ENCODE measurements around the gene CCSER1. TPM values are rescaled to one million over a fixed set of nuclear protein-coding genes. Genes with fewer than 3 reads are reported as not detected.

Gene CCSER1
- total and polyA plus RNA-seq, 2 of the 8 experiments (the other 6 are each of a cell fraction or from before 2014, with no cell fraction given), result 0.26 to 0.84 TPM

GRCh38 chr4:90950385-90950841 is 823.2 kb downstream of the CCSER1 start:
- FAIRE-seq (no peak), DNase-seq (ENCODE audit: low read depth in 1 of 2, low spot score in 2 of 2) (no peak)
- H3K27ac ChIP-seq (ENCODE audit: low read depth, low read length), result no peak overlapping the region
- no peak overlapping the region for H2BK120ac ChIP-seq (replicated peaks; ENCODE audit: low read depth, low read length)
- H2BK15ac ChIP-seq (ENCODE audit: low read length), result no peak overlapping the region
- no peak overlapping the region for H2AK5ac ChIP-seq (ENCODE audit: low read depth, low read length)
- H3K9ac ChIP-seq (replicated peaks in 1 of 4; ENCODE audit: extremely low read depth in 1 of 4, low read depth in 3 of 4, low read length in 3 of 4), result no peak overlapping the region
- H2BK12ac ChIP-seq (ENCODE audit: low read depth, low read length), result no peak overlapping the region
- H2BK20ac ChIP-seq (ENCODE audit: low read length), result no peak overlapping the region
- no peak overlapping the region for H3K4ac ChIP-seq (replicated peaks; ENCODE audit: insufficient read length, low read depth, low read length)
- H4K8ac ChIP-seq (ENCODE audit: extremely low read depth, insufficient read depth, low read length), result no peak overlapping the region
- H3K4me3 ChIP-seq (ENCODE audit: extremely low read depth in 1 of 4, insufficient read depth in 2 of 4, low read depth in 3 of 4, low read length in 4 of 4), result no peak overlapping the region
- no peak overlapping the region for H4K91ac ChIP-seq (replicated peaks; ENCODE audit: insufficient read length, low read length)
- no peak for TF ChIP-seq MAX (IDR thresholded peaks at IDR 0.05)
- 94% methylated on average over 7 of the region's 7 CpGs; no CpG with 5 or more reads in 1 of the 2 experiments for WGBS, 2 experiments (ENCODE audit: extremely low coverage in 1 of 2, insufficient coverage in 1 of 2, insufficient read length in 1 of 2, insufficient replicate concordance in 2 of 2, low coverage in 1 of 2, low lambda C conversion rate in 2 of 2, missing lambda C conversion rate in 1 of 2)
- POLR2A ChIA-PET (ENCODE audit: partially characterized antibody), result interaction anchor here (0.6 kb wide), 1 partner anchor 13 kb away, joined by 3 read pairs; no protein-coding TSS in a partner anchor
- CTCF ChIA-PET (ENCODE audit: partially characterized antibody), result interaction anchor here (0.6 to 1.3 kb wide), 3 partner anchors 9 to 78 kb away, joined by 3 read pairs; no protein-coding TSS in a partner anchor
- H3K27me3 ChIP-seq (replicated peaks in 1 of 4; ENCODE audit: control insufficient read depth in 3 of 4, extremely low read depth in 1 of 4, insufficient read depth in 3 of 4, low read length in 3 of 4), result no peaks in the 10 kb centered on the region
- H3K14ac ChIP-seq (ENCODE audit: insufficient read length), result no peak overlapping the region
- no peak overlapping the region for H3K4me2 ChIP-seq (ENCODE audit: insufficient read depth in 1 of 2, low read depth in 2 of 2, low read length in 2 of 2)
- H3K56ac ChIP-seq (replicated peaks; ENCODE audit: insufficient read length, low read depth, low read length), result no peak overlapping the region
- no peaks in the 10 kb centered on the region for H3K4me1 ChIP-seq (replicated peaks in 1 of 4; ENCODE audit: control insufficient read depth in 3 of 4, insufficient read depth in 4 of 4, low read length in 3 of 4)
- no peak overlapping the region for H2BK5ac ChIP-seq (ENCODE audit: low read depth, low read length)
- no peak overlapping the region for H4K5ac ChIP-seq (ENCODE audit: insufficient read length, low read depth, low read length)
- no peaks in the 10 kb centered on the region for H3K79me2 ChIP-seq (ENCODE audit: control insufficient read depth in 1 of 2, insufficient read depth in 2 of 2, low read length in 2 of 2)
- no peaks in the 10 kb centered on the region for H4K20me1 ChIP-seq (replicated peaks in 1 of 2; ENCODE audit: control insufficient read depth in 1 of 2, insufficient read depth in 2 of 2, low read length in 2 of 2)
- no peak overlapping the region for H3K18ac ChIP-seq (ENCODE audit: extremely low read depth, low read length)
- no peak overlapping the region for H3K23ac ChIP-seq (ENCODE audit: insufficient read length)
- no peaks in the 10 kb centered on the region for H3K36me3 ChIP-seq (ENCODE audit: control insufficient read depth in 2 of 4, insufficient read depth in 4 of 4, low read length in 3 of 4)
- no peaks in the 10 kb centered on the region for H3K9me3 ChIP-seq (ENCODE audit: insufficient read depth in 2 of 2, low read depth in 1 of 2, low read length in 1 of 2)
- H3K79me1 ChIP-seq (ENCODE audit: low read depth, low read length), result no peaks in the 10 kb centered on the region
- no peaks in the 10 kb centered on the region for H3K23me2 ChIP-seq (ENCODE audit: low read depth, low read length)
- H2AFZ ChIP-seq (ENCODE audit: low read length), result no peak overlapping the region
